Endothelial cell of umbilical vein (primary cell): Measurements from ENCODE around the gene SOX18. TPM values are rescaled to one million over a fixed set of nuclear protein-coding genes. Genes with fewer than 3 reads are reported as not detected.

Experiments used
- BruUV-seq: library from RNA; stranded (reverse); fragments of 400-500 nt; replicated peaks from 2 replicates; lab custom pipeline; 2021; lab: Mats Ljungman, UMichigan
- CTCF ChIA-PET: fragments of 300-600, 350-600 bp; sonication (Branson Sonifier 250); formaldehyde crosslinking; loops from one replicate; lab custom pipeline; 2021; ENCODE audit warnings: antibody characterized with exemption, inconsistent platforms; lab: Charles Lee
- POLR2A ChIA-PET: fragments of 300-600, 350-600 bp; sonication (Branson Sonifier 250); formaldehyde crosslinking; loops from one replicate; lab custom pipeline; 2021; ENCODE audit warnings: antibody characterized with exemption, inconsistent platforms; lab: Charles Lee
- DNase-seq: peaks from one replicate; pipeline ENCODE4 v3.0.0-alpha.2; 2011; ENCODE audit warnings: low read depth, low spot score
- FAIRE-seq: peaks from 2 replicates; lab custom pipeline; 2011; peaks lifted over from hg19 to GRCh38; lab: Jason Lieb, UNC
- H2AFZ ChIP-seq: 2 replicates; pipeline ENCODE4 v1.6.0; 2012; ENCODE audit warnings: low read depth, low read length, control low read depth, inconsistent platforms
- H3K27ac ChIP-seq: 2 replicates; pipeline ENCODE4 v1.5.1; 2011; ENCODE audit warnings: low read depth, mild to moderate bottlenecking, control low read depth, low read length, moderate library complexity; ENCODE audit not compliant: insufficient read depth
- H3K27me3 ChIP-seq, 2 experiments: 2 replicates each; pipeline versions ENCODE4 v1.6.0 to v1.6.1; 2011; ENCODE audit warnings: low read length in 2 of 2, mixed read lengths in 1 of 2; ENCODE audit not compliant: control insufficient read depth in 2 of 2, insufficient read depth in 2 of 2
- H3K36me3 ChIP-seq, 2 experiments: 2 replicates in 1 of 2; 3 replicates in 1 of 2; pipeline ENCODE4 v1.5.1; 2011; ENCODE audit warnings: low read length in 2 of 2, mild to moderate bottlenecking in 1 of 2, moderate library complexity in 1 of 2; ENCODE audit not compliant: control insufficient read depth in 2 of 2, insufficient read depth in 2 of 2; ENCODE audit errors: extremely low read depth in 1 of 2
- H3K4me1 ChIP-seq: 3 replicates; pipeline ENCODE4 v1.5.1; 2011; ENCODE audit warnings: mild to moderate bottlenecking, low read length; ENCODE audit not compliant: control insufficient read depth, insufficient read depth; ENCODE audit errors: extremely low read depth
- H3K4me2 ChIP-seq: 2 replicates; pipeline ENCODE4 v1.6.1; 2011; ENCODE audit warnings: low read length, control low read depth, mixed read lengths; ENCODE audit not compliant: insufficient read depth
- H3K4me3 ChIP-seq, 3 experiments: fragments of 200-600 bp in 1 of 3; sonication (generic), shearing (Covaris generic) in 1 of 3; replicated peaks in 1 of 3; 2 replicates each; pipeline ENCODE4 v1.5.1; 2011 to 2016; ENCODE audit warnings: control low read depth in 3 of 3, low read length in 3 of 3, mild to moderate bottlenecking in 2 of 3, inconsistent platforms in 1 of 3, low read depth in 1 of 3, moderate library complexity in 1 of 3; ENCODE audit not compliant: insufficient read depth in 1 of 3
- H3K79me2 ChIP-seq: 2 replicates; pipeline ENCODE4 v1.6.0; 2012; ENCODE audit warnings: low read length, inconsistent platforms; ENCODE audit not compliant: control insufficient read depth, insufficient read depth
- H3K9ac ChIP-seq: replicated peaks from 2 replicates; pipeline ENCODE3; 2011; ENCODE audit warnings: low read length, control low read depth; ENCODE audit not compliant: insufficient read depth; ENCODE audit errors: extremely low read depth
- H3K9me1 ChIP-seq: replicated peaks from 3 replicates; pipeline ENCODE4 v1.6.0; 2011; ENCODE audit warnings: mild to moderate bottlenecking, low read length; ENCODE audit not compliant: control insufficient read depth, insufficient read depth; ENCODE audit errors: extremely low read depth
- H3K9me3 ChIP-seq: replicated peaks from 2 replicates; pipeline ENCODE4 v1.5.1; 2012; ENCODE audit warnings: low read length, inconsistent platforms; ENCODE audit not compliant: control insufficient read depth, insufficient read depth
- H4K20me1 ChIP-seq: replicated peaks from 2 replicates; pipeline ENCODE3; 2011; ENCODE audit warnings: mild to moderate bottlenecking, low read length; ENCODE audit not compliant: control insufficient read depth, insufficient read depth; ENCODE audit errors: extremely low read depth
- CTCF ChIP-seq, 2 donors: IDR thresholded peaks; 1 replicate in 1 of 2; 2 replicates in 1 of 2; pipeline ENCODE4 v1.5.1; 2011; ENCODE audit warnings: low read length in 2 of 2, mild to moderate bottlenecking in 2 of 2, moderate library complexity in 2 of 2, control low read depth in 1 of 2, inconsistent platforms in 1 of 2, low read depth in 1 of 2; ENCODE audit not compliant: insufficient read depth in 1 of 2; ENCODE audit errors: extremely low read depth in 1 of 2
- EZH2 ChIP-seq: IDR thresholded peaks from 2 replicates; pipeline ENCODE4 v1.6.1; 2012; ENCODE audit warnings: borderline replicate concordance, low read depth, mild to moderate bottlenecking, moderate library complexity, low read length, inconsistent platforms; ENCODE audit not compliant: severe bottlenecking
- FOS ChIP-seq: IDR thresholded peaks from 2 replicates; pipeline ENCODE4 v1.6.1; 2011; ENCODE audit warnings: mild to moderate bottlenecking, low read length, moderate library complexity, borderline replicate concordance; ENCODE audit not compliant: insufficient read depth
- GATA2 ChIP-seq: IDR thresholded peaks from 2 replicates; pipeline ENCODE4 v1.7.0; 2011; ENCODE audit warnings: low read depth, mild to moderate bottlenecking, moderate library complexity, mixed read lengths, low read length; ENCODE audit not compliant: insufficient read length, insufficient read depth
- JUN ChIP-seq: IDR thresholded peaks from 2 replicates; pipeline ENCODE4 v1.6.1; 2011; ENCODE audit warnings: borderline replicate concordance, low read depth; ENCODE audit not compliant: insufficient read length, insufficient read depth
- MYC ChIP-seq: IDR thresholded peaks from one replicate; pipeline ENCODE4 v1.6.1; 2011; ENCODE audit warnings: mild to moderate bottlenecking, low read depth, low read length
- POLR2A ChIP-seq: IDR thresholded peaks from 2 replicates; pipeline ENCODE4 v1.6.1; 2012; ENCODE audit warnings: low read depth, mild to moderate bottlenecking, control low read depth, low read length
- POLR2AphosphoS5 ChIP-seq: IDR thresholded peaks from 2 replicates; pipeline ENCODE4 v1.6.1; 2012; ENCODE audit warnings: low read depth, mild to moderate bottlenecking, control low read depth, low read length, moderate library complexity; ENCODE audit not compliant: insufficient read depth
- dilution Hi-C: fragments of 300-500 bp; cut with MboI; formaldehyde crosslinking; loops from one replicate; pipeline ENCODE4 v1.15.0; 2019; ENCODE audit warnings: low sequenced_read_pairs; ENCODE audit not compliant: extremely low pct_ligation_motif_present
- intact Hi-C: fragments of 100-400 bp; cut with micrococcal nuclease; formaldehyde crosslinking; loops from one replicate; pipeline ENCODE4 v1.10.0; 2022
- polyA plus RNA-seq, 4 experiments: library from polyadenylated mRNA; depleted of rRNA in 3 of 4; stranded (reverse) in 3 of 4; unstranded in 1 of 4; fragments of >200 nt; gene quantifications; 2 replicates each; pipeline versions ENCODE4 v1.2.1 to v1.2.3, GENCODE V29; 2011 to 2012; ENCODE audit warnings: missing spikeins in 1 of 4
- total RNA-seq: library from RNA; stranded (reverse); gene quantifications from 2 replicates; pipeline ENCODE4 v1.2.3, GENCODE V29; 2021
- TF ChIP-seq, protein P1 (sequence below): IDR thresholded peaks from 2 replicates; pipeline ENCODE4 v1.6.1; 2011; ENCODE audit not compliant: insufficient read depth, insufficient read length

Gene SOX18
- total and polyA plus RNA-seq, 2 donors (not counting 3 experiments of a cell fraction or from before 2014, with no cell fraction given), result 20.9 to 175 TPM

DNA sequence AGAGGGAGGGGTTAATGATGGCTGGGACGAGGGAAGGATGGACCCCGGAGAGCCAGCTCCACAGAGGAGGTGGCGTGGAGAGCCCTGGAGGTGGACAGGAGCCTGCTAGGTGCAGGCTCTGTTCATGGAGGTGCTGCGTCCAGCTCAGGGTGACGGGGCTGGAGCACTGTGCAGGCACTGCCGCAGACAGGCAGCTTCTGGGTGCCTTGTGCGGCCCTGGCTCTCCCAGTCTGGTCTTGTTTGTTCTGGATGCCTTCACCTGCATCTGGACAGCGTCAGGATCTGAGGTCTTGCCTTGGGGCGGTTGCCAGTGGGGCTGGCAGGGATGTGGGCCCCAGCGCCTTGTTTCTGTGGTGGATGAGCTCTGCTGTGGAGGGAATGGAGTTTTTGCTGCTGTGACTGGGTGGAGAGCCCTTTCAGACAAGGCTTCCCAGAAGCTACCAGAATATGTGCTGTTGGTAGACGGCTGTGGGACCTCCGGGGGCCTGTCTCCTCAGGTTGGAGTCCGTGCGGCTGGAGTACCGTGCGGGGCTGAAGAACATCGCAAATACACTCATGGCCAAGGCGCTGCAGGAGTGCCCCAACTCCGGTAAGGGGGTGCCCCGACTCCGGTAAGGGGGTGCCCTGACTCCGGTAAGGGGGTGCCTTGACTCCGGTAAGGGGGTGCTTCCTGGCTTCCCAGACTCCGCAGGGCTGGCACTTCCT, 21.3 kb downstream of the SOX18 start:
- ChIA-PET CTCF (interaction anchor here (1.0 to 2.6 kb wide), 3 partner anchors 11 to 242 kb away, joined by 3 to 15 read pairs (median 5); no protein-coding TSS in a partner anchor), POLR2A (interaction anchor here (0.6 kb wide), 1 partner anchor 20 kb away, joined by 3 read pairs; no protein-coding TSS in a partner anchor)
- Histone ChIP-seq H3K27ac (no peak overlapping the region), H4K20me1 (no peaks in the 10 kb centered on the region), H3K79me2 (no peaks in the 10 kb centered on the region), H3K9me1 (no peaks in the 10 kb centered on the region), H3K4me3 (no peak overlapping the region), H3K4me1 (no peaks in the 10 kb centered on the region), H3K9ac (no peak overlapping the region), H3K27me3 (no peaks in the 10 kb centered on the region), H3K9me3 (no peaks in the 10 kb centered on the region), H3K4me2 (no peak overlapping the region), H2AFZ (no peak overlapping the region), H3K36me3 (peaks cover 13 to 62% of the 10 kb centered on the region in 2 experiments)
- intact Hi-C loops, result no loop called here
- TF ChIP-seq, protein P1, sequence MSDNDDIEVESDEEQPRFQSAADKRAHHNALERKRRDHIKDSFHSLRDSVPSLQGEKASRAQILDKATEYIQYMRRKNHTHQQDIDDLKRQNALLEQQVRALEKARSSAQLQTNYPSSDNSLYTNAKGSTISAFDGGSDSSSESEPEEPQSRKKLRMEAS, result no peak
- TF ChIP-seq MYC (no peak), FOS (no peak), JUN (no peak), GATA2 (no peak), POLR2A (no peak), EZH2 (no peak), POLR2AphosphoS5 (no peak), CTCF (IDR thresholded peaks at IDR 0.05; ENCODE audit: extremely low read depth in 1 of 2, insufficient read depth in 1 of 2, low read depth in 1 of 2, low read length in 2 of 2) (no peak)
- no TSS peak for BruUV-seq
- FAIRE-seq, result no peak
- no peak for DNase-seq
- dilution Hi-C loops, result no loop called here
